Activated T-cell treated with anti-CD3 and anti-CD28 coated beads for 48 hours (primary cell): ENCODE results near the gene PALM.
"Not testable (repeated sequence)": the region's sequence is repeated elsewhere in the genome, so short reads cannot be mapped to it uniquely, and the experiment has no call there.

Source experiments
- DNase-seq: peaks from one replicate; pipeline ENCODE4 v3.0.0-alpha.2; 2020; ENCODE audit warnings: low read depth

The PALM gene

DNA sequence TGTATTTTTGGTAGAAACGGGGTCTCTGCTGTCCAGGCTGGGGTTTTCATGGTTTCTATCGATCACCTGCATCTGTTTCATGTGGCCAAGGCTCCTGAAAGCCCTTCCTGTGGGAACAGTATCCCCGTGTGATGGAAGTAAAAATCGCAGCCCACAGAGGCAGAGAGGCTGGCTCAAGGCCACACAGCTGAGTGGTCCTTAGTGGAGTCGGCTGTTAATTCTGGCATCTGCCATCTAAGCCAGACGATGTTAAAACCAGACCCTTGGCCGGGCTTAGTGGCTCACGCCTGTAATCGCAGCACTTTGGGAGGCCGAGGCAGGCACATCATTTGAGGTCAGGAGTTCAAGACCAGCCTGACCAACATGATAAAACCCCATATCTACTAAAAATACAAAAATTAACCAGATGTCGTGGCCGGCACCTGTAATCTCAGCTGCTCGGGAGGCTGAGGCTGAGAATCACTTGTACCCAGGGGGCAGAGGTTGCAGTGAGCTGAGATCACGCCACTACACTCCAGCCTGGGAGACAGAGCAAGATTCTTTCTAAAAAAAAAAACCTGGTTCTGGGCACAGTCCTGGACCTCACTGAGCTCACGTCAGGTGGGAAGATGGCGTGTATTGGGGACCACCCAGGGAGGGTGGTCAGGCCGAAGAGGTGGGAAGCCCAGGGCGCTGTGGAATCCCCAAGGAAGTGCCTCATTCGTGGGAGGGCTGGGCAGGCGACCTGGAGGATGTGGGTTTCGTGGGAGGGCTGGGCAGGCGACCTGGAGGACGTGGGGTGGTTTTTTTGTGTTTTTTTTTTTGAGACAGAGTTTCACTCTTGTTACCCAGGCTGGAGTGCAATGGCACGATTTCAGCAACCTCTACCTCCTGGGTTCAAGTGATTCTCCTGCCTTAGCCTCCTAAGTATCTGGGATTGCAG is 23.7 kb downstream of the PALM start:
- DNase-seq = no peak

DNA sequence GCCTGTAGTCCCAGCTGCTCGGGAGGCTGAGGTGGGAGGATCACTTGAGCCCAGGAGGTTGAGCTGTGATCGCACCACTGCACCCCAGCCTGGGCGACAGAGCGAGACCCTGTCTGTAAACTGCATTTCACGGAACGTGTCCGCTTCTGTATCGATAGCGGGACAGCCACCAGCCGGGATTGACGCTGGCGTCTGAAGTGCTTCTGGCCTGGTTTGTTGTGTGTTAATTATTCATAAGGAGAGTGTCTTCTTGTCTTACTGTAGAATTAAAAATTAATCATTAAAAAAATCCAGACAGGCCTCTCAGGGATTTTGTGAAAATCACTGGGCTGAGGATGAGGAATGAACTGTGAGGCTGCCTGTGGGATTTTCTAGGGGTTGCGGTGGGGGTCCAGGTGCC is 26.0 kb downstream of the PALM start:
- no peak for DNase-seq

DNA sequence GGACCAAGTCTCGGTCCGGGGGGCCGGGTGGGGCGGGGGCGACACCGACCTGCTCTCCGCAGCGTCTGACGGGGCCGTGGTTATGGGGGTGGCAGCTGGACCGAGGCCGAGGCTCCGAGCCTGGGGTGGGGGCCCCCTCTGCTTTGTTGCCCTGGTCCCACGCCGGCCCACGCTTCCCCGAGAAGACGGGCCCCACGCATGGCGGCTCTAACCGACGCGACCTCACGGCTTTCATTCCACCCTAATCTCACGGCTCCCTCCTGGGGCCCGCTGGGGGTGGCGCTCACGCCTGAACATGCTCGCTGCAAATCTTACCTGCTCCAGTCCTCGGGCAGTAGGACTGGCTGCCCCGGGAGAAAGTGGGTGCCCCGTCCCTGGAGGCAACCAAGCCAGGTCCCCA is 27.4 kb downstream of the PALM start:
- no peak for DNase-seq

DNA sequence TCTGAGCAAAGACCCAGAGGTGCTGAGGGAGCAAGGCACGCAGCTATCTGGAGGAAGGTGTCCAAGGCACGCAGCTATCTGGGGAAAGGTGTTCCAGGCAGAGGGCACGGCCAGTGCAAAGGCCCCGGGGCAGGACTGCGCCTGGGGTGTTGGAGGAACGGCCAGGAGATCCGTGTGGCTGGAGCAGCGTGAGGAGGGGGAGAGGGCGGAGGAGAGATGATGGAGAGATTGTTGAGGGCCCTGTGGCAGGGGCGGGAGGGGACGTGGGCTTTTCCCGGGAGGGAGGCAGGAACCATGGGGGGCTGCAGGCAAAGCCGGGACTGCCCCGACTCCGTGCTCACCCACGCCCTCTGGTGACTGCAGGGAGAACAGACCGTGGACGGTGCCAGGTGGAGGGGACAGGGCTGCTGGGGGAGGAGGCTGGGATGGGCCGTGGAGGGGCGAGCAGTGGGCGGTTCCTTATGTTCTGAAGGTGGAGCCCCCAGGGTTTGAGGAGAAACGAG is 28.9 kb downstream of the PALM start:
- peak; percentile 49 for DNase-seq

DNA sequence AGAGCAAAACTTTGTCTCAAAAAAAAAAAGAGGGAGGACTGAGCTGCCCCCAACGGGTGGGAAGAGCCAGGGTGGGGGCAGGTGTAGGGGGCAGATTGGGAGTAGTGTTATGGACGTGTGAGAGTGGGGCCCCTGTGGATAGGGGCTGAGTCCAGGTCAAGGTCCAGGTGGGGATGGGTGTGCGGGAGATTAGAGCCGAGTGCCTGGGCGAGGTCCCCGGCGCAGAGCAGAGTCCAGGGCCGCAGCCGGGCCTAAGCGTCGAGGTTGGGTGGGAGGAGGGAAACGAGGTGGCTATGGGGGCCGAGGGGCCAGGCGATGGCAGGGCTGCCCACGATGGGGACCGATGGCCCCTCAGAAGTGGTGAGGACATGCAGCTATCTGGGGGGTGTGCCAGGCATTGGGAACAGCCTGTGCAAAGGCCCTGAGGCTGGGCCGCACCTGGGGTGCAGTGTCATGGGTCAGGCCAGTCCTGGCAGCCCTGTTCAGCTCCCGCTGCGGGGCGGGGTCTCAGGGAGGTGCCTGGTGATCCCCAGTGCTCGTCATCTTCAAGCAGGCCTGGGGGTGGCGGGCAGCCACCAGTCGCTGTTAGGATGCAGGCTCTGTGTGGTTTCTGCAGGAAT is 29.9 kb downstream of the PALM start:
- no peak for DNase-seq

DNA sequence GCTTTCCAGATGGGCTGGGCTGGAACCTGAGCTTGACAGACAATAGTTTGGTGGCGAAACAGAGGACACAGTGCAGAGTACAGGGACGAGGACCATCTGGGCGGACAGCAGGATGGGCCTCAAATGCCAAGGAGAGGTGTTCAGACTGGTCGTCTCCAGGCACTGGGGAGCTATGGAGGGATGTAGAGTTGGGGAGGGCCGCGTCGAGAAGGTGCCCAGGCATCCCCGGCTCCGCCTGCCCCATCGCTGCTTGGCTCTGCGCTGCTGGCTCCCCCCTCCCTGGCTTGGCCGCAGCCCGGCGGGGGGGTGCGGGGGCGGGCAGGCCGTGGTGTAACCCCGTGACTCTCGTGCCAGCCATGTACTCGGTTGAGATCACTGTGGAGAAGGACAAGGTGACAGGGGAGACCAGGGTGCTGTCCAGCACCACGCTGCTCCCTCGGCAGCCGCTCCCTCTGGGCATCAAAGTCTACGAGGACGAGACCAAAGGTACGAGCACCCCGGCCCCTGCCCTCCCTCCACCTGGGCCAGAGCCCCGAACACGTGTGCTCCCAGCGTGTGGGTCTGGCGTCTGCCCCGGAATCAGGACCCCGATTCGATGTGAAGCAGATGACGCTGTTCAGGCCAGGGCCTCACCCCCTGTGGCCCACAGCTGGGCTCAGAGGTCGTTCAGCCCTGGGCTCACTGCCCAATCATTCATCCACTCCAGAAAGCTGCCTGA is 31.4 kb downstream of the PALM start:
- no peak for DNase-seq

DNA sequence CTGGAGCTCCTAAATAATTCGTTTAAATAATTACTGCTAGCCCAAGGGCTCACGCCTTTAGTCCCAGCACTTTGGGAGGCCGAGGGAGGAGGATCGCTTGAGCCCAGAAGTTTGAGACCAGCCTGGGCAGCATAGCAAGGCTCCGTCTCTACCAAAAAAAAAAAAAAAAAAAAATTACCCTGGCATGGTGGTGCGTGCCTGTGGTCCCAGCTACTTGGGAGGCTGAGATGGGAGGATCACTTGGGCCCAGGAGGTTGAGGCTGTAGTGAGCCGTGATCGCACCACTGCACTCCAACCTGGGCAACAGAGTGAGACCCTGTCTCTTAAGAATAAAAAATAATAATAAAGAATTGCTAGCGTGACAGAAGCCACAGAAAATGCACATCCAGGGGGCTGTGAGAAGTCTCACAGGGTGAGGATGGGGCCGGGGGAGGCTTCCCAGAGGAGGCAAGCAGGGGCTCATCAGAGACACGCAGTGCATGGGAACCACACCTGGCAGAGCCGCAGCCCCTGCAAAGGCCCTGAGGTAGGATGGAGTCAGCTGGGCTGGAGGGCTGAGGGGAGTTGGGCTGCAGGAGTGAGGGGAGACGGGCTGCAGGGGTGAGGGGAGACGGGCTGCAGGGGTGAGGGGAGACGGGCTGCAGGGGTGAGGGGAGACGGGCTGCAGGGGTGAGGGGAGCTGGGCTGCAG is 32.2 kb downstream of the PALM start:
- not testable (repeated sequence) for DNase-seq

DNA sequence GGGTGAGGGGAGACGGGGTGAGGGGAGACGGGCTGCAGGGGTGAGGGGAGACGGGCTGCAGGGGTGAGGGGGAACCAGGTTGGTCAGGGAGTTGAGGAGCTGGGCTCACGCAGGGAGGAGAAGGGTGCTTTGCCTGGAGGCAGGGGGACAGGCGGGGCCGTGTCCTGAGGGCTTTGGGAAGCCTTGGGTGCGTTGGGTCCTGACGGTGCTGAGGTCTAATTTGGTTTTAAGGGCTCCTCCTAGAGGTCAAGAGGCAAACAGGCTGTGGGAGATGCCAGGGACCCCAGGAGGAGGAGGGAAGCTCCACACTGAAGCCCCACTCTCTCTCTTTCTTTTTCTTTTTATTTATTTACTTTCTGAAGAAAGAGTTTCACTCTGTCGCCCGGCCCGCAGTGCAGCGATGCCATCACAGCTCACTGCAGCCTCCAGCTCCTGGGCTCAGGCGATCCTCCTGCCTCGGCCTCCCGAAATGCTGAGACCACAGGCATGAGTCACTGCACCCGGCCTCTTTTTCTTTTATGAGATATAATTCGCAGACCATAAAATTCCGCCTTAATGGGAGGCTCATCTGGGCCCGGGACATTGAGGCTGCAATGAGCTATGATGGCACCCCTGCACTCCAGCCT is 32.9 kb downstream of the PALM start:
- DNase-seq = no peak

DNA sequence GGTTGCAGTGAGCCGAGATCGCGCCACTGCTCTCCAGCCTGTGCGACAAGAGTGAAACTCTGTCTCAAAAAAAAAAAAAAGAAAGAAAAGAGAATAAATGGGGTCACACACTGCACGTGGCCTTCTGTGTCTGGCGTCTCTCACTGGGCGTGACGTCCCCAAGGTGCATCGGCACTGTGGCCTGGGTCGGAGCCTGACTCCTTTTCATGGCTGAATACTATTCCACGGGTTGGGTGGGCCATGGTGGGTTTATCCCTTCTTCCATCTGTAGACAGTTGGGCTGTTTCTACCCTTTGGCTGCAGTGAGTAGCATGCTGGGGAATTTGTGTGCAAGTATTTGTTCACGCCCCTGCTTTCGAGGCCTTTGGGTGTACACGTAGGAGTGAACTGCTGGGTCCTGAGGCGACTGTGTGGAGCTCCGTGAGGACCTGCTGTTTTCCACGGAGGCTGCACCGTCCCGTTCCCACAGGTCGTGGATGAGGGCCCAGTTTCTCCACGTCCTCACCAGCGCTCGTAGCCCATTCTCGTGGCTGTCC is 33.9 kb downstream of the PALM start:
- no peak for DNase-seq

DNA sequence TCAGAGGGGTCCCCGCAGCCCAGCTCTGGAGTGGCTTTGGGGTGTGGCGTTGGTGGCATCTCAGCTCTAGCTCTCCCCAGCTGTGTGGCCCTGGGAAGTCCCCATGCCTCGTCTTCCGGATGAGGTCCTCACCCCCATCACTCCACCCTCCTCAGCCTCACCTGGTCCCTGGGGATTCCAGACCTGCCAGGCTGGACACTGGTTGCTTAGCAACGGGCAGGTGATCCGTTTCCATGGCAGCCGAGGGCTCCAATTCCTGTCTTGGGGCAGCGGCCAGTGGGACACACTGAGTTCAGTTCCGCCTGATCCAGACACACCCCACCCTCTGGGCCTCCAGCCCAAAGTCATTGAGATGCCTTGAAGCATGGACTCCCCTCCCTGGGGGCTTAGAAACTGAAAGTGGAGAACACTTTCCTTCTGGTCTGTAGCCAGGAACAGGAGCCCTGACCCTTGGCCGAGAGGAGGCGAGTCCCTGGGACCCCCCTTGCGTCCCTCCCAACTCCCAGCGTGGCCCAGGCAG is 34.5 kb downstream of the PALM start:
- no peak for DNase-seq

DNA sequence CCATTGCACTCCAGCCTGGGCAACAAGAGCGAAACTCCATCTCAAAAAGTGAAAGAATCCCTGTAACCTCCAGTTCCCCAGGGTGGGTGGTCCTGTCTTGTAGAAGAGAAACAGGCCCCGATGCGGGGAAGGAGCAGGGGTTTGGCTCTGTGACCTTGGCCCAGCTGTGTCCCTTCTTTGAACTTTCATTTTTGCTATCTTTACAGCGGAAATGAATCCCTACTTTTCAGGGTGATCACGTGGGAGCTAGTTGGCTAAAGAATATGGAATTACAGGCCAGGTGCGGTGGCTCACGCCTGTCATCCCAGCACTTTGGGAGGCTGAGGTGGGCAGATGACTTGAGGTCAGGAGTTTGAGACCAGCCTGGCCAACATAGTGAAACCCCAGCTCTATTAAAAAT is 36.4 kb downstream of the PALM start:
- DNase-seq = not testable (repeated sequence)

DNA sequence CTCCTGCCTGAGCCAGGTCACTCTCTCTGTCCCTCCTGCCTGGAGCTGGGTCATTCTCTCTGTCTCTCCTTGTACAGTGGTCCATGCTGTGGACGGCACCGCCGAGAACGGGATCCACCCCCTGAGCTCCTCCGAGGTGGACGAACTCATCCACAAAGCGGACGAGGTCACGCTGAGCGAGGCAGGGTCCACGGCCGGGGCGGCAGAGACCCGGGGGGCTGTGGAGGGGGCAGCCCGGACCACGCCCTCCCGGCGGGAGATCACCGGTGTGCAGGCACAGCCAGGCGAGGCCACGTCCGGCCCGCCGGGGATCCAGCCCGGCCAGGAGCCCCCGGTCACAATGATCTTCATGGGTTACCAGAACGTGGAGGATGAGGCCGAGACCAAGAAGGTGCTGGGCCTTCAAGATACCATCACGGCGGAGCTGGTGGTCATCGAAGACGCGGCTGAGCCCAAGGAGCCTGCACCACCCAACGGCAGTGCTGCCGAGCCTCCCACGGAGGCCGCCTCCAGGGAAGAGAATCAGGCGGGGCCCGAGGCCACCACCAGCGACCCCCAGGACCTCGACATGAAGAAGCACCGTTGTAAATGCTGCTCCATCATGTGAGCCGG is 37.6 kb downstream of the PALM start:
- no peak for DNase-seq

DNA sequence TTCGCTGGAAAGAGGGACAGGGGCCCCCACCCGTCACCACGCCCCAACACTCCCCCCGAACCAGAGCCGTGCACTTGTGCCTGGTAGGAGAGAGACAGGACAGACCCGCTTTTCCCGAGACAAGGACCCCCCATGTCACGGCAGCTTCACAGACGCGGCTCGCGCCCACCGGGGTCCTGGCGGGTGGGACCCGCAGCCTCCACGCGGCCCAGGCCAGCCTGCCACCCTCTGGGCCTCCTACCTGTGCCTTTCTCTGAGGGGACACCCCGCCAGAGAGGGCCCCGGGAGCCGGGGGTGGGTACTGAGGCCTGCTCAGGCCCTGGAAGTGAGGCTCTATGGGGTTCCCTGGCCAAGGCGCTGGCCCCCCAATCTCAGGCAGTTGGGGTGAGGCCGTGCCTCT is 38.2 kb downstream of the PALM start:
- DNase-seq = no peak

DNA sequence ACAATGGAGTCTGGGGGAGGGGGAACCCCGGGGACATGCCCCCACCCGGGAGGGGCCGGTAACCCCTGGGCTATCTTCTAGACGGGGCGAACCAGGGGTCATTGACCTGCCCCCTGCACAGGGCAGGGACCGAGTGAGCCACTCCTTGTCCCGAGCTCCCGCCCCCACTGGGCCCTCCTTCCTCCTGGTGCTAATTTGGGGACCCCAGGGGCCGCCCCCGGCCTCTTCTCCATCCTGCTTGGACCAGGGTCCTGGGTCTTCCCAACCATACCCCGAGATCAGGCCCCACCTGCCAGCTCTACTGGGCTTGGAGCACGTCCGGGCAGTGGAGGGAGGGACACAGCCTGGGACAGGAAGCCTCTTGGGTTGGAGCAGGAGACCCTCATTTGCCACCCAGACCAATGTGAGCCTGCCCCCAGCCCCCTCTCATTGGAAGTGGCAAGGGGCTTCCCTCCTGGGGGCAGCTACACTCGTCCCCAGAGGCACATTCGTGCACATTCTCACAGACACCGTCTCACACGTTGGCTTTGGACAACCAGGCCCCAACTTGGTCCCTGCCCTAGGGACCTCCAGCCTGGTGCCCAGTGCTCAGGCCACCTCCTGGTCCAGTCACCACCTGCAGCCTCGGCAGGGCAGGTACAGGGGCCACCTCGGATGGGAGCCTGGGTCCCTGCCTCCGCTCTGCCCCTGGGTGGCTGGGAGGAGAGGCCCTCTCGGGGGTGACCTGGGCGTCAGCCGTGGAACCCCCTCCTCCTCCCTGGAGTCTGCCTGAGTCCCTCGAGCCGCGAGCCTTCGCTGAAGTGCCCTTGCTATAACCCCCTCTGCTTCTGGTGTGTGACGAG is 38.9 kb downstream of the PALM start:
- DNase-seq = no peak

DNA sequence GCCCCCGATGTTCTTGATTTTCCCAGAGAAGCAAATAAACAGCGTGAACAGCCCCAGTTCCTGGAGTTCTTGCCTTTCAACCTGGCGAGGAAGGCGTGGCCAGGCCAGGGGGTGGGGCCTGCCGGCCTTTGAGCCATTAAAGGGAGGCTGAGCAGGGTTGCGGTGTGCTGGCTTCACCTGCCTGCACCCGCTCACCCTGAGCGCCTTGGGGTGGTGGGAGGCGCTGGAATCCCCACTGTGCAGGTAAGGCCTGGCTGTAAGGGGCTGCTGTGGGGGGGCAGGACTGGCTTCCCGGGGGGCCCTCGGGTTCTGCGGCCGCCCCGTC is 39.5 kb downstream of the PALM start:
- no peak for DNase-seq

DNA sequence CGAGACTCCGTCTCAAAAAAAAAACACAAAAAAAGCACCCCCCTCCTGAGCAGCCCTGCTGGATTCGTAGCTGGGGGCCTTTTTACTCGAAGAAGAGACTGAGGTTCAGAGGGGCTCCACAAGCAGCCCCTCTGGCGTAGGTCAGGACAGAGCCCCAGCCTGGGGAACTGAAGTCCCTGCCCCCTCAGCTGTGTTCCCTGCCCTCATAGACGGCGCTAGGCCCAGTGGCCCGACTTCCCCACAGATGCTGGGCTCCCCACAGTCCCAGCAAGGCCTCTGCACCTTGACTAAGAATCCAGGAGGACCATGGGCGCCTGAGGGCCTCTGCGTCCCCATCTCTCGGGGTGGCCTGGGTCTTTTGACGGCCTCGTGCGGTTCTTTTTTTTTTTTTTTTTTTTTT is 41.1 kb downstream of the PALM start:
- no peak for DNase-seq

DNA sequence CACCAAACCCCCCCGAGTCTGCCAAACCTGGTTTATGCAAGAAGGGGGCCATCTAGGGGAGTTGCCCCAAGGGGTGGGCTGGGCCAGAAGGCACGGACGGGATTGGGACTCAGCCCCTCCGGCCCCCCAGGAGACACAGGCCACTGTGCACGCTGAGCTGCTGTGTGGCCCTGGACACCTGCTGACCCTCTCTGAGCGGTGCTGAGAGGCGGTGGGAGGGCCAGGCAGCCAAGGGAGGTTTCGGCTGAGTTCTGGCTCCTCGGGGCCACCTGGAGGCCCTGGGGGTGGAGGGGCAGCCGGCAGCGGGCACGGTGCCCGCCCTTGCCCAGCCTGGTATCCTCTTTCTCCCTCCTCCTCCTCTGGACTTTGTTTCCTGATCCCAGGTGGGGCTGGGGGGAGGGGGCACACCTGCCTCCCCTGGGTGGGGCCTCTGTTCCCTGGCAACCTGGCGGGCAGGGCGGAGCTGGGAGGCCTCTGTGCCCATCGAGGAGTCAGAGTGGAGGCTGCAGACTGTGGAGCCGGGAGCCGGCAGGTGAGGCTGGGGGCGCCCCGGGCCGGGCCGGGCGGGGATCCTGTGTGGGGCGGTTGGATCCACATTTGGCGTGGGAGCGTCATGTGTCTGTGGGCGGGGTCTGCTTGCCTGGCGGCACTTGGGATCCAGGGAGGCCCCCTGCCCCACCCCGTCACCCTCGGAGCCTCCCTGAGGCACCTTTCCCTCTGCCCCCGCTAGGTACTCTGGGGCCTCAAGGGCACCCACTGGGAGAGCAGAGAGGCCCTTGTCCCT is 42.1 kb downstream of the PALM start, which contains the start of gene MISP:
Gene MISP, plus strand, starts transcription at position 473 of the 784 bp plus-strand sequence. CDS start 5,835 bp downstream, outside the sequence.
- DNase-seq = no peak

DNA sequence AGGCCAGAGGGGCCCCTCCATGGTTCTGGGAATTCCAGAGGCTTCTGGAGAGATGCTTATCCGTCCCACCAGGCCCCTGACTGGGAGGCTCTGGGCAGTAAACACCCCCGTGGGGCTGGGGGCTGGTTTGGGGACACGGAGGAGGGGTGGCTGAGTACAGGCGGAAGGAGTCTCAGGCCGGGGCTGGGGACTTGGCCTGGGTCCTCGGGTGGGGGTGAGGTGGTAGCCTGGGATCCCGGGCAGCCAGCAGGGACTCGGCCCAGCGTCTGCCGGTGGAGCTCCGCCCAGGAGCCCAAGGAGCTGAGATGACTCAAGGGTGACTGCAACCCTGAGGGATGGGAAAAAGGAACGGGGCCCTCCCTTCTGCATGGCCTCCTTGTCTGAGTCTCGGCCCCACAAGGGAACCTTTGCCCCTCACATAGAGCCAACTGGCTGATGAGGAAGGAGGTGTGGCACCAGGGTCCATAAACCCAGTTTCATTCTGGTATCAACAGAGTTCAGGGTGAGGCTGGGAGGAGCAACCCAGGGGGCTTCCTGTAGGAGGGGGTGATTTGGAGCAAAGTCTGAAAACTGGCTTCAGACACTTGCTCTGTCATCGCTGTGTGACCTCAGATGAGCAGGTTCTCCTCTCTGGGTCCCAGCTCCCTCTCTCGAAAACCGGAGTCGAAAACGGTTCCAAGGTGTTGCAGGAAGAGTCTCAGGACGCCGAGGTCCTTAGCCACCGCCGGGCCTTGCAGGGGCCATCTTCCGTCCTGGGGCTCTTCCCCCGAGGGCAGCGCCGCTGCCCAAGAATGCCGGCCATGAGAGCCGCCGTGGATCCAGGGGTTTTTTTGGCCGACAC is 43.0 kb downstream of the PALM start:
- DNase-seq = no peak
